ENCODE results near the gene TEX13A.

GRCh38 chrX:105241056-105241455, 20.6 kb upstream of the TEX13A start:
- TF ChIP-seq POLR2A (IDR thresholded peaks at IDR 0.05) (no peak), CTCF (IDR thresholded peaks at IDR 0.05) (no peak), POLR2AphosphoS5 (IDR thresholded peaks at IDR 0.05) (no peak), EP300 (IDR thresholded peaks at IDR 0.05) (no peak)
